DMS79 treated with DMSO at 0.1 percent for 48 hours (cell line): ENCODE measurements around the gene DPP8.
"Not testable (repeated sequence)": the region's sequence is repeated elsewhere in the genome, so short reads cannot be mapped to it uniquely, and the experiment has no call there.

Experiments
- DNase-seq: peaks from one replicate; lab custom pipeline; 2025; lab: John Stamatoyannopoulos, UW

Gene DPP8

DNA sequence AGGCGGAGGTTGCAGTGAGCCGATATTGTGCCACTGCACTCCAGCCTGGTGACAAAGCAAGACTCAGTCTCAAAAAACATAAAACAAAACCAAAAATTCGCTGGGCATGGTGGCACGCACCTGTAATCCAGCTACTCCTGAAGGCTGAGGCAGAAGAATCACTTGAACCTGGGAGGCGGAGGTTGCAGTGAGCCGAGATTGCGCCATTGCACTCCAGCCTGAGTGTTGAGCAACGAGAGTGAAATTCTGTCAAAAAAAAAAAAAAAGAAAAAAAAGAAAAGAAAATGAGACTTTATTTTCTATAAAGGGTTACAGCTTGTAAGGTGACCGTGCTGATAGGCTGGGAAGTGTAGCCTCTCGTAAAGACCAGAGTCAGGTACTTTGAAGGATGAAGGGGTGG lies 6.7 kb upstream of the DPP8 start:
- DNase-seq: no peak

GRCh38 chr15:65521350-65521749 lies 3.9 kb upstream of the DPP8 start:
- DNase-seq: no peak

- peak; percentile 87 for DNase-seq
These were observed 1.3 kb upstream of the DPP8 start for GRCh38 chr15:65518633-65519285.

DNA sequence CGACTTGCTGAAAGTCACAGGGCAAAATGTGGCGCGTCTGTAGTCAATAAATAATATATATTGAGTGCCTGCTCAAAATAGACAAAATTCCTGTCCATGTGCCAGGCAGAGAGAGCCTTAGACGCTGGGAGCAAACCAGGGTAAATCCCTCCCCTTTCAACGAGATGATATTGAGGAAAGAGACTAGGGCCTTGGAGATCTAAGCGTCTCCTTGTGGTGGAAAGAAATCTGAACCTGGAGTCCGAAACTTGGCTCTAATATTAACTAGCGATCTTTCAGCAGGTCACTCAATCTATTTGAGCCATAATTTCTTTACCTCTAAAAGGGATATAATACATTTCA lies 348 bp upstream of the DPP8 start:
- DNase-seq: no peak

GRCh38 chr15:65512807-65513416 lies 4.6 kb downstream of the DPP8 start:
- no peak for DNase-seq

DNA sequence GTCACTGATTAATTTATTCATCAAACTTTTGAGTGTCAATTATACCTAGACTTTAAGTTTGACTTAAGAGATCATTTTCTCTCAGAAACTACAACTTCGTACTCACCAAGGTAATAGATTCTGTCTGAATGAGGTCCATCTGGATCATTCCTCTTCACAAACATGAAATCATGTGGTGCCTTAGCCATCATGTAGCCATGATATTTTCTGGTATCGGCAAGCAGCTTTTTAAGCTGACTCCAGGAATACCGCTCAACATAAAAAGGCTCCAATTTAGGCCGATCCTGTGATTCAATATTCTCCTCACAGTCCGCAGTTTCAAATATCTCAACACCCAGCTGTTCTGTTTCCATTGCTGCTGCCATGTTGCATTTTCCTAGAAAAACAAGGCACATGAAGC lies 5.3 kb downstream of the DPP8 start:
- no peak for DNase-seq

DNA sequence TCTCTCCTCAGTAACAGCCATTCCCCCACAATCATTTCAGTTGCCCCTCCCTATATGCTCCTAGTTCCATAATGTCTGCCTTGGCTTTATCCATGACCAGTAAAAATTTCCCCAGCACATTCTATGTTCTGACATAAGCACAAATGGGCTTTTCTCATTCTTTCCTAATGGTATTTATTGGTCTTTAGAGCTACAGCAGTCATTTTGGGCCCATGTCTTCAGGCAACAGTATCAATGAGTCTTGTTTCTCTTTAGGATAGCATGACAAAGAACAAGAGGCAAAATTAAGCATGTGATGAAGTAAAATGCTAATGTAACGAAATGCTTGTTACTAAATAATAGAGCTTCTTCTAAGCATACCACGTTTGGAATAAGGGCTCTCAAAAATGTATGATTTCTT lies 8.2 kb downstream of the DPP8 start:
- no peak for DNase-seq

GRCh38 chr15:65494076-65494475 lies 23.4 kb downstream of the DPP8 start:
- DNase-seq: no peak

DNA sequence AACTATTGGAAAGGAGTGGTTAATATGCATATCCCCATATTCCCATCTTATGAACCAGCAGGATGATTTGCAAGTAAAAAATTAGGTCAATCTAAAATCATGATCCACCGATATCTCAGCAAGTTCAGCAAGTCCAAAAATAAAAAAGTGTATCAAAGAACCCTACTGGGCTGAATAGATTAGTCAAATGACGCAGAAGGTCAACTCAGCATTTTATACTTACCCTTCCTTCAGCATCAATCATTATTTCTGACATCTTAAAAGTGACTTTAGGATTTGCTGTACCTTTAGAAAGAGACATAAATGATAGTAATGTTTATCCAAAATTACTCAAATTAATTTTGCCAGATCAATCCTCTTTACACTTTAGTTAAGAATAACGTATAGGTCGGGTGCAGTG lies 32.6 kb downstream of the DPP8 start:
- DNase-seq: no peak

GRCh38 chr15:65476903-65477302 lies 40.6 kb downstream of the DPP8 start:
- no peak for DNase-seq

DNA sequence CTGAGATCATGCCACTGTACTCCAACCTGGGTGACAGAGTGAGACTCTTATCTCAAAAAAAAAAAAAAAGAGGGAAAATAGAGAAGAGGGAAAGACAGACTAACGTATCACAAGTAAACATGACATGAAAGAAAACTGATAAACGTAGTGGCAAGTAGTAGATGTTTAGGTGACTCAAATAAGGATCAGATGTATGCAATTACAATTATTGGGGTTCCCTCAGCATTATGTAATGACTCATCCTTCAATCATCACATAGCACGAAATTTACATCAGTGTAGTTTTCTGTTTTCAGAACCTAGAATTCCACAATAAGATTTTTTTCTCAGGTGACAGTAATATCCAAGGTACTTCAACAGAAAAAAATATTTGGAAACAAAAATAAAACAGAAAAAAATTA lies 46.6 kb downstream of the DPP8 start:
- DNase-seq: no peak

GRCh38 chr15:65468229-65468909 lies 49.1 kb downstream of the DPP8 start:
- DNase-seq: no peak

GRCh38 chr15:65466901-65467300 lies 50.6 kb downstream of the DPP8 start:
- DNase-seq: no peak

- DNase-seq: not testable (repeated sequence)
These were observed 54.4 kb downstream of the DPP8 start for GRCh38 chr15:65463096-65463495.

DNA sequence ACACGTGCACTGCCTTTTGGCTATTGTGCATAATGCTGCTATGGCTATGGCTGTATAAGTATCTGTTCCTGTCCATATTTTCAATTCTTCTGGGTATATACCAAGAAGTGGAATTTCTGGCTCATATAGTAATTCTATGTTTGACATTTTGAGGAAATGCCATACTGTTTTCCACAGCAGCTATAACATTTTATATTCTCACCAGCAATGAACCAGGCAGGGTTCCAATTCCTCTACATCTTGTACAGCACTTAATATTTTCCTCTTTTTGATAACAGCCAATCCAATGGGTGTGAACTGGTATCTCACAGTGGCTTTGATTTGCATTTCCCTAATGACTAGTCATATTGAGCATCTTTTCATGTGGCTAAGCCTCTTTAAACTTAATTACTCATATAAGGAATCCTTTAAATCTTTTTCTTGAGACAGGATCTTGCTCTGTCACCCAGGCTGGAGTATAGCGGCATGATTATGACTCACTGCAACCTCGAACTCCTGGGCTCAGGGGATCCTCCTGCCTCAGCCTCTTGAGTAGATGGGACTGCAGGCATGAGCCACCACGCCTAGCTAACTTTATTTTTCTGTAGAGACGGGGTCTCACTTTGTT lies 56.6 kb downstream of the DPP8 start:
- DNase-seq: no peak

DNA sequence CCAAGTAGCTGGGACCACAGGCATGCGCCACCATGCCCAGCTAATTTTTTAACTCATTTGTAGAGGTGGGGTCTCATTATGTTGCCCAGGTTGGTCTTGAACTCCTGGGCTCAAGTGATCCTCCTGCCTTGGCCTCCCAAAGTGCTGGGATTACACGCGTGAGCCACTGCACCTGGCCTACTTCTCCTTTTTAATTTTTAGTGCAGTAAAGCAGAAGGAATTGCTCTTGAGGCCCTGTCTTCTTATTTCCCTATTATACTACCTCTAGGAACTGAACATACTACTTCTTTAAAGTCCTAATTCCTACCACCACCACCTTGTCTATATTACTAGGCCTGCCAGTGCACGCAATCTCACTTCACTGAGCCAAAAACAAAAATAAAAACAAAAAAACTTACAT lies 62.2 kb downstream of the DPP8 start:
- DNase-seq: not testable (repeated sequence)

GRCh38 chr15:65451989-65452388 lies 65.5 kb downstream of the DPP8 start:
- no peak for DNase-seq

DNA sequence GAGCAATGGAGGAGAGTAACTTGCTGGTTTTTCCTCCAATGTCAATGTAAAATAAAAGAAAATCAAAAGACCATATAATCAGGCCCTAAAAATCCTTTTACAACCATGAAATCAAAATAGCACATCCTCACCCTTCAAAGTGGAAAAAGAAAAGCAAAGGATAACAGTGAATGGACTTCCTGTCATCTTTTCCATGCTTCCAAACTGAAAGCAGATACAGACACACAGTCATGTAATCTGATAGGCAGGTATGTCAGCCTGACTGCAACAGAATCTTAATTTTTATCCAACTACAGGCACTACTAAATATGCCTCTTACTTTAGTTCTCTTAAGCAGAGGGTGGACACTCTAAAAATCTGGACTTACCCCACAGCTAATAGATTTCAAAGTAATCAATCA lies 66.9 kb downstream of the DPP8 start:
- DNase-seq: no peak

DNA sequence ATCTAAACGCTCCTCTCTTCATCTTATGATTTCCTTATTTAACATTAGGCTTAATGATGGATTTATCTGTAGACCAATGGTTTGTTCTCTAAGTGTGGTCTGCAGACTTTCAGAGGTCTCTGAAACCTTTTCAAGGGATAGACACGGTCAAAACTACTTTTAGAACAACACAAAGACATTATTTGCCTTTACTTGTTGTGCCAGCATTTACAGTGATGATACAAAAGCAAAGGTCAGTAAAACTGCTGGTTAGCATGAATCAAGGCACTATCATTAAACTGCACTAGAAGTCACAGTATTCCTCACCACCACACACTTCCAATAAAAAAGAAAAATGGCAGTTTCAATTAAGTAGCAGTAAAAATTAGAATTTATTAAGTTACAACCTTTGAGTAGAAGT lies 70.3 kb downstream of the DPP8 start:
- DNase-seq: no peak

- DNase-seq: no peak
These were observed 83.3 kb downstream of the DPP8 start for GRCh38 chr15:65434201-65434600.

DNA sequence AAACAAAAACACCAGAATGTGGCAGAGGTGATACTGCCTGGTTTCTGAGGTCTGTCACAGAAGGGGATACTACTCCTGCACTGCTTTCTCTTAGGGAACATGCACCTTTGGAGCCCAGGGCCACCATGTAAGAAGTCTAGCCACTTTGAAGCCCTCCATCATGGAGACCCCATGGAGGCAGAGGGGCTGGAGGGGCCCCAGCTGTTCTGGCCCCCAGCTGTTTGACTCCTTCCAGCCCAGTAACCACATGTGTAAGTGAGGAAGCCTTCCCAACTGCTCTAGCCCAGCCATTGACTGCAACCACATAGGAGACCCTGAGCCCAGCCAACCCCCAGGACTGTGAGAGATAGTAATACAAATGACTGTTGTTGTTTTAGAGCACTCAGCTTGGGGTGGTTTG lies 85.8 kb downstream of the DPP8 start:
- no peak for DNase-seq

GRCh38 chr15:65426216-65426853 lies 91.2 kb downstream of the DPP8 start:
- no peak for DNase-seq

GRCh38 chr15:65424683-65425082 lies 92.8 kb downstream of the DPP8 start:
- DNase-seq: no peak
